ENCODE results near the gene KLHL3.

KLHL3 gene

DNA sequence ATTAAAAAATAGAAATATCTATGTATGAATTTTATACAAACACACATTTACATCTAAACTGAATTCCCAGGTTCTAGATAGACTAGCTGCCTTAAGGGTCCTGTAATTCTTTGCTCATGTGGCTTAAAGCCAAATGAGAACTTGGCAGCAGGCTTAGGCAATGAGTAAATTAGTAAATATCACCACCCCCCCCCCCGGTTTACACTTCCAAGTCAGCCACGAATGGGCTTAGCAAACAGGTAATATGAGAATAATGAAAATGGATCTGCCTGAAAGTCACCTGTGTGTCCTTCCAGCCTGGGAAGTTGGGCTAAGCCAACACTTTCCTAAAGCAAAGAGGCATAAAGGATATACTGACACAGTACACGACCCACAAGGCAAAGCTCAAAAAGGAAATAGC, 108.6 kb downstream of the KLHL3 start:
- no peak for TF ChIP-seq CTCF (IDR thresholded peaks at IDR 0.05)

GRCh38 chr5:137624786-137625349, 111.0 kb downstream of the KLHL3 start:
- no peak for TF ChIP-seq CTCF (IDR thresholded peaks at IDR 0.05)

DNA sequence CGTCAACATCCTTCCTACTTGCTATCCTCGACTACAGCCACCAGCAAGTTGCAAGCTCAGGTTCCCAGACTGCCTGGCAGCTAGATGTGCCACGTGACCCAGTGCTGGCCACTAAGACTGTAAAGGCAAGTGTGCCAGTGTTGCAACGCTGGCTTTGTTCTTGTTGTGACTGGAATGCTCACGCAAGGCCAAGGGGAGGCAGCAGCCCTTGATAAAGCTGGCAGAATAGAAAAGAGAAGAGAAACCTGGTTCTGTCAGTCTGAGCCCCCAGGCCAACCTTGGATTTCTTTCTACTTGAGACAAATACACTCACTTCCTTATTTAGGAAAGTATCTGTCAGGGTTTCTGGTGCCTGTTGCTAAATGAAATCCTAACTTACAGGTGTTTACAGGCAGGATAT, 113.0 kb downstream of the KLHL3 start:
- TF ChIP-seq CTCF (IDR thresholded peaks at IDR 0.05), result no peak

GRCh38 chr5:137621861-137622823, 113.7 kb downstream of the KLHL3 start:
- TF ChIP-seq CTCF (IDR thresholded peaks at IDR 0.05), result no peak

DNA sequence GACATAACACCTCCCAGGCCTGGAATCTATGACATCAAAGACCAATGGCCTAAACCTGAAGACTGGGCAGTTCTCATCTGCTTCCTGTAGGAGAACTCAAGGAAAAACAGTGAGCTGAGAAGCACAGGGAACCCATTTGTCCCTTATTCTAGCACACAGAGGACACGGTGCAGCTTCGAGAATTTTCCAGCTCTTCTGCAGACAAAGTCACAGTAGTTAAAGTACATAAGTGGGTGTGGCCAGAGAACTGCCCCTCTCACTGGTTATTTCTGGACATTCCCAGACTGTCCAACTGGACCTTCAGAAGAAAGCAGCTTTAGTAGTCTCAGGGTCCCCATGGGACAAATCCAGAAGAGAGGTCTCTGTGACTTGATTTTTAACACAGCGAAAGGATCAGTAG, 114.6 kb downstream of the KLHL3 start:
- TF ChIP-seq CTCF (IDR thresholded peaks at IDR 0.05), result no peak

DNA sequence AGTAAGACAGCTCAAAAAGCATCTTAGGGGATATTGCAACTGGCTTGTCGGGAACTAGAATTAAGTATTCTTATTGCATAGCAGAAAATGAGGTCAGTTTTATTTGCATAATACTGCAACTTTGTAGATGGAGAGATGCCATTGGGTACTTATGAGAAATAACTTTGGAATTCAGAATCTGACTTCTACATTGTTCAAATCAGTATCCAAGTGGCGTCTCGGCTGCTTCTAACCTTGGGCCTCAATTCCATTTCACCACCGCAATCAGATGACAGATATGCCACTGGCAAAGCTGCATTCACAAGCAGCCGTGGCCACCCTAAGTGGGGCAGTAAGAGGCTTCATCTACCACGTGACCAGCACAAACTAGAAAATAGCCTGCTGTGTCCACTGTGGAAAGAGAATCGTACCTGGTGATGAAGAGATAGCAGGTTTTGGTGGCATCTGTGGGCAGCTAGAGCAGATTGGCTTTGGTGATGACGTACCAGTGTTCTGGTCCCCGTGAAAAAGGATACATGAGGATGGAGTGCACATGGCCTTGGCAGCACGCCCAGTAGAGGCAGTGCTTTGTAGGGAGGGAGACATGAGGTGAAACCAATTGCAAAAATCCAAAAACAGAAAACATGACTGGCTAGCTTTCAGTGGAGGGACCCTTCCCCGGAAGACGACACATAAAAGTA, 116.6 kb downstream of the KLHL3 start:
- no peak for TF ChIP-seq CTCF (IDR thresholded peaks at IDR 0.05)

DNA sequence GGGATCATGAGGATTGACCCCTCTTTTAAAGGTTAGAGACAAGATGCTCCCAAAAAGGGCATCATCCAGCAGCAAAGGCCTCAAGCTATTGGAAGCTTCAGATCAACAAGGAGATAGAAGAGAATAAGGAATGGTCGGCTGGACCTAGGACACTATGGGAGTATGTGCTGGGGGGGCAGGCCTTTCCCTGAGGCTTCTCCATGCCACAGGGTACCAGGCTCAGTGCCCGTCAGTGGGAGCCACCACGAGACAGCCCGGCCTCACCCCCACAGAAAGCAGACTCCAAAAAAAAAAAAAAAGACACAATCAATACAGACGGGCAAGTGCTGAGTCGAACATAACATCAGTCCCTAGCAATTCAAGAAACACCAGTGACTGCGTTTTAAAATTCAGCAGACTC, 117.4 kb downstream of the KLHL3 start:
- no peak for TF ChIP-seq CTCF (IDR thresholded peaks at IDR 0.05)
